Inferior parietal cortex (tissue), 1 donor: ENCODE measurements around the gene LYST.
"Not testable (repeated sequence)": the region's sequence is repeated elsewhere in the genome, so short reads cannot be mapped to it uniquely, and the experiment has no call there.

Source experiments
- DNase-seq: peaks from one replicate; pipeline ENCODE4 v3.0.0-alpha.2; 2016; ENCODE audit errors: extremely low spot score

Gene LYST

GRCh38 chr1:235639226-235640205 is 227.2 kb downstream of the LYST start:
- no peak for DNase-seq

GRCh38 chr1:235638612-235639011 is 228.1 kb downstream of the LYST start:
- not testable (repeated sequence) for DNase-seq

DNA sequence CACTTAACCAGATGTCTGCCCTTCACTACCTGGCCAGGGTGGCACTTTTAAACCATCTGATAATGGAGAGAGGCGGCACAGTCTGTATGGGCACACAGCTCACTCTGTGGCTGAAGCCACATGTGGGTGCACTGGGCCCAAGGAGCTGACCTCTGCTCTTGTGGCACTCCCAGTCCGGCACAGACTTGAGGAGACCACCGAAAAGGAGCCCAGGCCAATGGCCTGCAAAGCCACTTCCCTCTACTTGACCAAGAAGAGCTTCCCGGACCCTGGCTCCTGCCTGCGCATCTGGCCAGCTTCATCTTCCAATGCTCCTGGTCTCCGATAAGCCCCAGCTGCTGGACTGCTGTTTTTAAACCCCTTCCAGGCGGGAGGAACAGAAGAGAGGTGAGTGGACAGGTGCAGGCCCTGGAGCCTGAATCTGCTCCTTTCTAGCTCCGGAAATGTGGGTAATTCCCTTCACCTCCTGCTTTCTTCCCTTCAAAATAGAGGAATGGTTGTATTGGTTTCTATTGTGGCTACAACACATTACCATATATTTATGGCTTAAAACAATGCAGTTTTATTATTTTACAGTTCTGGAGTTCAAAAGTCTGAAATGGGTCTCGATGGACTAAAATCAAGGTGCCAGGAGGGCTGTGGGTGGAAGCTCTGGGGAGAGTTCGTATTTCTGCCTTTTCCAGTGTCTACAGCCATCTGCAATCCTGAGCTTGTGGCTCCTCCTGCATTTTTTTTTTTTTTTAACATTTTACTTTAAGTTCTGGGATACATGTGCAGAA is 228.8 kb downstream of the LYST start:
- DNase-seq: no peak

DNA sequence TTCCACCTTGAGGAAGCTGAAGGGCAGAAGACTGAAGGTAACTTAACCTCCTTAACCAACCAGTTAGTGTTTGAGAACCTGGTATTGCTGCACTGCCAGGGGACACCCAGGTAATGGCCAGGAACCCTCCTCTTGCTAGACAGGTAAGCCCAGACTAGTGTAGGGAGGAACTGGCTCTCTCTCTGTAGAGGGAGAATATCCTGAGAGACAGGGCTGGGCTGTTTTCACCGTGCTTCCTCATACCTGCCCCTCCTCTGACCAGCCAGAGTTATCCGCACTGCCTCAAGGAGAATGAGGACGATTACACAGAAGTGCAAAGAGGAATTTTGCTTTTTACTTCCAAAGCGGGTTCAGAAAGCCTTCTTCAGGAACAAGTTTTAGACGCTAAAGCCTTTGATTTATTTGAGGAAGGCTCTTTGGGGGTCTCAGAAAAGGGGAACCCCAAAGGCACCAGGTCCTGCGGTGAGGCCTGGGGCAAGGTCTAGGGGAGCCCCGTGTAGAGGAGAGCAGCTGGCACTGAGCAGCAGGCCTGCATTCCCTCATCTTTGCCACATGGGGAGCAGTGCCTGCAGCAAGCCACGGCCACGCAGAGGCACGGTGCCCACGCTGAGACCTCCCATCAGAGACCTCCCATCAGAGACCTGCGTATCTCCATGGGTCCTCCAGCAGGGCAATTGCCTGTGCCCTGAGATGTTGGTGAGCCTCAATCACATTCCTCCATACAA is 230.6 kb downstream of the LYST start:
- DNase-seq: no peak

DNA sequence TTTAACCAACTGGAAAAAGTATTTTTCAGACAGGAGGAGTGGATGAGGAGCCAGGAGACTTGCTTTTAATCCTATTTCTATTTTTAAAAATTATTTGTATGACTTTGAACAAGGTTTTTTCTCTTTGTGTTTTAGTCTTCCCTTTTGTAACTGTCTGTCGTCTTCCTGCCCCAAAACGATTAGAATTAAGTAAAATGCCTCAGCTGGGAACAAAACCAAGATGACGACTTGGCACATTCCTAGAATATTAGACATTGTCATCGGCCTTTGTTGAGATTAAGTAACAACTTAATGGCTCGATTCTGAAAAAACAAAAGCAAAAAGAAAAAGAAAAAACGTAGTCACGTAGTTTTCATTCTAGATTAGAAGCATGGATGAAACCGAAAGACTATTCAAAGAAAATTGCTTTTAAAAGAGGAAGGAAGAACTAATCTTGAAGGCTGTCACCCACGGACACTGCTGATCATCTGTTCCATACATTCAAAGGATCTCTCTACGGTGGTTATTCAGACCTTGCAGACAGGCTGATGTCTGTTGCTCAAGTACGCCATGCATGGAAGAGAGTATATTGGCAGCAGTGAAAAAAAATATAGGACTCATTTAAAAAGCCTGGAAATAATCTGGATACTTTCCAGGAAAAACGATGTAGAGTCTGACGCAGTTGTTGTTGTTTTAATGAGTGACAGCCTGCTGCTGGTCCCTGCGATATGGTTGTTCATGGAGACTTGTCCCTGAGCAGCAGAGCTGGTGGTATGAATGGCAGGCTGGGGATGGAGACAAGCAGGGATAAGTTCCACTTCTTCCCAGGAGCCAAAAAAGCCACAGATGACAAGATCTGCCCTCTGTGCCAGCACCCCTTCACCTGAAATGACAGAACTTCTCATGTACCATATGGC is 234.0 kb downstream of the LYST start:
- no peak for DNase-seq

DNA sequence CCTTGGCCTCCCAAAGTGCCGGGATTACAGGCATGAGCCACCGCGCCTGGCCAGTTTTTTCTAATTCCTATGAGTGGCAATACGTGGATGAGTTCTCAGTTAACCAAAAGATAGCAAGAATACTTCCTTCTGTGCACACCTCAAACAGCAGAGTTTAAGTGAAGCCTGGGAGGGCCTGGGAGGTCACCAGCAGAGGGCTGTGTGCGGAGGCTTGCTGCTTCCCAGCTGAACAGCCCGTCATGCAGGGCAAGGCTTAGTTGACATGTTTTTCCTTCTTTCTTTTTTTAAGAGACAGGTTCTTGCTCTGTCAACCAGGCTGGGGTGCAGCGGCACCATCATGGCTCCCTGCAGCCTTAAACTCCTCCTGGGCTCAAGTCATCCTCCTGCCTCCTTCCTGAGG is 234.9 kb downstream of the LYST start:
- DNase-seq: no peak

- no peak for DNase-seq
Measured at GRCh38 chr1:235628316-235629005, 238.2 kb downstream of the LYST start.

DNA sequence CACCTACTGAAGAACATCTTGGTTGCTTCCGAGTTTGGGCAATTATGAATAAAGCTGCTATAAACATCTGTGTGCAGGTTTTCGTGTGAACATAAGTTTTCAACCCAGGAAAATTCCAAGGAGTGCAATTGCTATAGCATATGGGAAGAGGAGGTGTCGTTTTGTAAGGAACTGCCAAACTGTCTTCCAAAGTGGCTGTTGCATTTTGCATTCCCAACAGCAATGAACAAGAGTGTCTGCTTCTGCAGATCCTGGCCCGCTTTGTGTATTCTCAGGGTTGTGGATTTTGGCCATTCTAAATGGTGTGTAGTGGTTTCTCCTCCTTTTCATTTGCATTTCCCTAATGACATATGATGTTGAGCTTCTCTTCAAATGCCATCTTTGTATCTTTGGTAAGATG is 240.9 kb downstream of the LYST start:
- peak; percentile 33 for DNase-seq

DNA sequence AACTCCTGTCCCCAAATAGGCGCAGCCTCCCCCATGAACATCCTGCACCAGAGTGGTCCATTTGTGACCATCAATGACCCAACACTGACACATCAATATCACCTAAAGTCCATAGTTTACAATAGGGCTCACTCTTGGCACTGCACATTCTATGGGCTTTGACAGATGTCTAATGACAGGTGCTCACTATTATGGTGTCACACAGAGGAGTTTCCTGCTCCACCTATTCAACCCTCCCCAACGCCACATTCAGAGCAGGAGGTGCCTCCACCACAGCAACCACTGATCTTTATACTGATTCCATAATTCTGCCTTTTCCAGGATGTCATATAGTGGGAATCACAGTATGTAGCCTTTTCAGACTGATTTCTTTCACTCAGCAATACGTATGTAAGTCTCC is 241.4 kb downstream of the LYST start:
- DNase-seq: no peak

- DNase-seq: no peak
Measured at GRCh38 chr1:235624721-235625333, 241.9 kb downstream of the LYST start.

- DNase-seq: no peak
Measured at GRCh38 chr1:235622936-235623779, 243.5 kb downstream of the LYST start.

GRCh38 chr1:235619149-235619548 is 247.6 kb downstream of the LYST start:
- DNase-seq: not testable (repeated sequence)

GRCh38 chr1:235617808-235618207 is 248.9 kb downstream of the LYST start:
- no peak for DNase-seq

GRCh38 chr1:235617140-235617539 is 249.6 kb downstream of the LYST start:
- no peak for DNase-seq

GRCh38 chr1:235614442-235614954 is 252.2 kb downstream of the LYST start:
- DNase-seq: no peak

- DNase-seq: no peak
Measured at GRCh38 chr1:235613602-235614001, 253.1 kb downstream of the LYST start.

GRCh38 chr1:235612761-235613160 is 253.9 kb downstream of the LYST start:
- DNase-seq: no peak
